ENCODE results near the gene ZNF226.
"Not testable (repeated sequence)": the region's sequence is repeated elsewhere in the genome, so short reads cannot be mapped to it uniquely, and the experiment has no call there.

Gene ZNF226

GRCh38 chr19:44182145-44182544, 17.2 kb downstream of the ZNF226 start:
- no peak for TF ChIP-seq CTCF (IDR thresholded peaks at IDR 0.05; ENCODE audit: low read depth, low read length)
- DNase-seq (ENCODE audit: low read depth, low spot score), result no peak
- no peak overlapping the region for H3K4me3 ChIP-seq (ENCODE audit: low read depth, low read length)
- in situ Hi-C loops (cut with HindIII; ENCODE audit: low sequenced_read_pairs), result no loop called here

- in situ Hi-C loops (cut with HindIII; ENCODE audit: low sequenced_read_pairs), result no loop called here
- no peak for DNase-seq (ENCODE audit: low read depth, low spot score)
- no peak for TF ChIP-seq CTCF (IDR thresholded peaks at IDR 0.05; ENCODE audit: low read depth, low read length)
- no peak overlapping the region for H3K4me3 ChIP-seq (ENCODE audit: low read depth, low read length)
Observed at GRCh38 chr19:44190020-44190419, 25.1 kb downstream of the ZNF226 start.

GRCh38 chr19:44192127-44192526, 27.2 kb downstream of the ZNF226 start:
- no peak overlapping the region for H3K4me3 ChIP-seq (ENCODE audit: low read depth, low read length)
- no peak for TF ChIP-seq CTCF (IDR thresholded peaks at IDR 0.05; ENCODE audit: low read depth, low read length)
- in situ Hi-C loops (cut with HindIII; ENCODE audit: low sequenced_read_pairs), result no loop called here
- DNase-seq (ENCODE audit: low read depth, low spot score), result no peak

- in situ Hi-C loops (cut with HindIII; ENCODE audit: low sequenced_read_pairs), result no loop called here
- TF ChIP-seq CTCF (IDR thresholded peaks at IDR 0.05; ENCODE audit: low read depth, low read length), result no peak
- DNase-seq (ENCODE audit: low read depth, low spot score), result no peak
- H3K4me3 ChIP-seq (ENCODE audit: low read depth, low read length), result no peak overlapping the region
Observed at GRCh38 chr19:44196772-44197171, 31.9 kb downstream of the ZNF226 start.

- in situ Hi-C loops (cut with HindIII; ENCODE audit: low sequenced_read_pairs), result no loop called here
- DNase-seq (ENCODE audit: low read depth, low spot score), result no peak
Observed at GRCh38 chr19:44202470-44202869, 37.6 kb downstream of the ZNF226 start.

GRCh38 chr19:44202974-44203373, 38.1 kb downstream of the ZNF226 start:
- no peak for TF ChIP-seq CTCF (IDR thresholded peaks at IDR 0.05; ENCODE audit: low read depth, low read length)
- no peak overlapping the region for H3K4me3 ChIP-seq (ENCODE audit: low read depth, low read length)
- in situ Hi-C loops (cut with HindIII; ENCODE audit: low sequenced_read_pairs), result no loop called here
- DNase-seq (ENCODE audit: low read depth, low spot score), result no peak

More at GRCh38 chr19:44202470-44202869, 37.6 kb downstream of the ZNF226 start:
- no peak for TF ChIP-seq CTCF (IDR thresholded peaks at IDR 0.05; ENCODE audit: low read depth, low read length)
- no peak overlapping the region for H3K4me3 ChIP-seq (ENCODE audit: low read depth, low read length)

GRCh38 chr19:44203877-44204276, 39.0 kb downstream of the ZNF226 start:
- H3K4me3 ChIP-seq (ENCODE audit: low read depth, low read length); in situ Hi-C loops (cut with HindIII; ENCODE audit: low sequenced_read_pairs); DNase-seq (ENCODE audit: low read depth, low spot score): not testable (repeated sequence)

Measured in astrocyte of the spinal cord (primary cell).